Testis (tissue), 2 donors: ENCODE results near the gene SULT1B1.

Experiments used
- POLR2A ChIP-seq: fragments of 450-650 bp; IDR thresholded peaks from one replicate; pipeline ENCODE4 v1.6.1; 2017; ENCODE audit warnings: antibody characterized with exemption, mild to moderate bottlenecking, moderate library complexity
- TF ChIP-seq, protein P1 (sequence below), 3 experiments: fragments of 450-650 bp in 2 of 3; fragments of 200-600 bp in 1 of 3; sonication (generic) in 1 of 3; IDR thresholded peaks; one replicate each; pipeline ENCODE4 v1.5.1; 2016 to 2019; ENCODE audit warnings: antibody characterized with exemption in 3 of 3, mild to moderate bottlenecking in 2 of 3, moderate library complexity in 1 of 3

DNA sequence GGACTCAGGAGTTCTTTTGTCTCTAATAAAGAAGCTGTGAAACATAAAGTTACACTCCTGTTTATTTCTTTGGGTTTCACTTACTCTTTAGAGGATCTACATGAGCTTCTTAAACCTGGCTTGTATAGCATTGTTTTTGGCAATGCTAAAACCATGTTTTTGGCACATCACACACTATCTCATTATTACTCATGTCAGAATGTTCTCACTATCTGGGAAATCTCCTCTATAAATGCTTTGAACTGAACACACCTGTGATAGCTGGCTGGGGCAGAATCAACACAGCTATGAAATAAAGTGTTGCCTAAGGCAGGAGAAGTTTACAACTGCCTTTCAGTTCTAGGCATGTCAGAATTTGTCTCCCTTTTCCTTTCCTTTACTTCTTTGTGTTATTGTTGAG lies 52.6 kb downstream of the SULT1B1 start:
- TF ChIP-seq, protein P1, sequence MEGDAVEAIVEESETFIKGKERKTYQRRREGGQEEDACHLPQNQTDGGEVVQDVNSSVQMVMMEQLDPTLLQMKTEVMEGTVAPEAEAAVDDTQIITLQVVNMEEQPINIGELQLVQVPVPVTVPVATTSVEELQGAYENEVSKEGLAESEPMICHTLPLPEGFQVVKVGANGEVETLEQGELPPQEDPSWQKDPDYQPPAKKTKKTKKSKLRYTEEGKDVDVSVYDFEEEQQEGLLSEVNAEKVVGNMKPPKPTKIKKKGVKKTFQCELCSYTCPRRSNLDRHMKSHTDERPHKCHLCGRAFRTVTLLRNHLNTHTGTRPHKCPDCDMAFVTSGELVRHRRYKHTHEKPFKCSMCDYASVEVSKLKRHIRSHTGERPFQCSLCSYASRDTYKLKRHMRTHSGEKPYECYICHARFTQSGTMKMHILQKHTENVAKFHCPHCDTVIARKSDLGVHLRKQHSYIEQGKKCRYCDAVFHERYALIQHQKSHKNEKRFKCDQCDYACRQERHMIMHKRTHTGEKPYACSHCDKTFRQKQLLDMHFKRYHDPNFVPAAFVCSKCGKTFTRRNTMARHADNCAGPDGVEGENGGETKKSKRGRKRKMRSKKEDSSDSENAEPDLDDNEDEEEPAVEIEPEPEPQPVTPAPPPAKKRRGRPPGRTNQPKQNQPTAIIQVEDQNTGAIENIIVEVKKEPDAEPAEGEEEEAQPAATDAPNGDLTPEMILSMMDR (IDR thresholded peaks at IDR 0.05), result no peak
- TF ChIP-seq POLR2A, result no peak
